ENCODE data around the gene UCK1. TPM values are rescaled to one million over a fixed set of nuclear protein-coding genes. Genes with fewer than 3 reads are reported as not detected.
"Not testable (repeated sequence)": the region's sequence is repeated elsewhere in the genome, so short reads cannot be mapped to it uniquely, and the experiment has no call there.

The UCK1 gene
- total and polyA plus RNA-seq, 10 of the 15 experiments (the other 5 are each of a cell fraction or from before 2014, with no cell fraction given) = 0.31 to 27.0 (median 18.7) TPM

DNA sequence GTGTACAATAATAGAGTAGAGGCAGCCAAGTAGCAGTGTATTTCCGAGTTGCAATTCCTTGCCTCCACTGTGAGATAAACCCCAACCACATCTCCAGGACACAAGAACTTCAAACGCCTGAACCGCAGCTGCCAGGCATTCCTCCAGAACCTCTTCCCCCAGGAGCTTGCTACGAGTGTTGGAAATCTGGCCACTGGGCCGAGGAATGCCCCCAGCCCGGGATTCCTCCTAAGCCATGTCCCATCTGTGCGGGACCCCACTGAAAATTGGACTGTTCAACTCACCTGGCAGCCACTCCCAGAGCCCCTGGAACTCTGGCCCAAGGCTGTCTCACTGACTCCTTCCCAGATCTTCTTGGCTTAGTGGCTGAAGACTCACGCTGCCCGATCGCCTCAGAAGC, 18.1 kb upstream of the UCK1 start:
- H2AFZ ChIP-seq (ENCODE audit: control insufficient read depth, low read depth, low read length); H3K79me2 ChIP-seq (ENCODE audit: control insufficient read depth, insufficient read depth, low read length); H3K9ac ChIP-seq (ENCODE audit: control insufficient read depth, insufficient read depth, low read length); CTCF ChIA-PET; H3K4me3 ChIP-seq; H3K4me2 ChIP-seq (ENCODE audit: control insufficient read depth, insufficient read depth); H3K36me3 ChIP-seq (ENCODE audit: control insufficient read depth in 2 of 2, insufficient read depth in 2 of 2, low read length in 1 of 2); DNase-seq (ENCODE audit: low read depth, low spot score); H3K27ac ChIP-seq (ENCODE audit: control insufficient read depth, insufficient read depth); in situ Hi-C loops (cut with MboI); H4K20me1 ChIP-seq (ENCODE audit: control insufficient read depth, insufficient read depth); ATAC-seq; FAIRE-seq; H3K4me1 ChIP-seq (ENCODE audit: control insufficient read depth, insufficient read depth, low read length); H3K27me3 ChIP-seq (replicated peaks in 1 of 2; ENCODE audit: control insufficient read depth in 2 of 2, insufficient read depth in 2 of 2, low read length in 1 of 2); intact Hi-C loops (cut with micrococcal nuclease; ENCODE audit: unreplicated experiment); RAD21 ChIA-PET (ENCODE audit: unreplicated experiment); SMC1A ChIA-PET (ENCODE audit: uncharacterized antibody, unreplicated experiment); H3K9me3 ChIP-seq (replicated peaks; ENCODE audit: control insufficient read depth, insufficient read depth, low read length); BruUV-seq (replicated peaks): not testable (repeated sequence)
- 35% methylated on average over 10 of the region's 10 CpGs for WGBS (ENCODE audit: insufficient coverage, insufficient replicate concordance, low lambda C conversion rate, missing lambda C conversion rate)
- POLR2A ChIA-PET = interaction anchor here (0.6 kb wide), 1 partner anchor 603 kb away, joined by 3 read pairs; no protein-coding TSS in a partner anchor

GRCh38 chr9:131546336-131547084, 15.4 kb upstream of the UCK1 start:
- ATAC-seq (no peak), FAIRE-seq (no peak), DNase-seq (ENCODE audit: low read depth, low spot score) (no peak)
- Histone ChIP-seq H3K27me3 (replicated peaks in 1 of 2; ENCODE audit: control insufficient read depth in 2 of 2, insufficient read depth in 2 of 2, low read length in 1 of 2) (peaks cover 0 to 2% of the 10 kb centered on the region in 2 experiments; a peak in 2 of 4 replicates), H3K36me3 (ENCODE audit: control insufficient read depth in 2 of 2, insufficient read depth in 2 of 2, low read length in 1 of 2) (no peaks in the 10 kb centered on the region), H3K4me1 (ENCODE audit: control insufficient read depth, insufficient read depth, low read length) (no peaks in the 10 kb centered on the region), H3K4me2 (ENCODE audit: control insufficient read depth, insufficient read depth) (no peak overlapping the region), H2AFZ (ENCODE audit: control insufficient read depth, low read depth, low read length) (no peak overlapping the region), H3K9ac (ENCODE audit: control insufficient read depth, insufficient read depth, low read length) (no peak overlapping the region), H3K4me3 (no peak overlapping the region), H3K9me3 (replicated peaks; ENCODE audit: control insufficient read depth, insufficient read depth, low read length) (peaks cover 15% of the 10 kb centered on the region), H3K79me2 (ENCODE audit: control insufficient read depth, insufficient read depth, low read length) (no peaks in the 10 kb centered on the region), H3K27ac (ENCODE audit: control insufficient read depth, insufficient read depth) (no peak overlapping the region), H4K20me1 (ENCODE audit: control insufficient read depth, insufficient read depth) (no peaks in the 10 kb centered on the region)
- no peak for TF ChIP-seq MXI1 (IDR thresholded peaks at IDR 0.05; ENCODE audit: low read depth, low read length)
- TF ChIP-seq PBX3 (IDR thresholded peaks at IDR 0.05; ENCODE audit: insufficient replicate concordance, low read depth, low read length) = no peak
- no peak for TF ChIP-seq CHD1 (IDR thresholded peaks at IDR 0.05; ENCODE audit: low read depth, low read length)
- in situ Hi-C loops (cut with MboI) = no loop called here
- WGBS (ENCODE audit: insufficient coverage, insufficient replicate concordance, low lambda C conversion rate, missing lambda C conversion rate) = 54% methylated on average over 23 of the region's 49 CpGs
- BruUV-seq (replicated peaks) = no TSS peak
- ChIA-PET CTCF (interaction anchor here (1.5 kb wide), 1 partner anchor 148 kb away, joined by 3 read pairs; no protein-coding TSS in a partner anchor), SMC1A (ENCODE audit: uncharacterized antibody, unreplicated experiment) (interaction anchor here (1.5 kb wide), 1 partner anchor 14 kb away, joined by 4 read pairs; no protein-coding TSS in a partner anchor), RAD21 (ENCODE audit: unreplicated experiment) (no interaction called here), POLR2A (interaction anchor here (0.6 kb wide), 1 partner anchor 163 kb away, joined by 7 read pairs; no protein-coding TSS in a partner anchor)
- intact Hi-C loops (cut with micrococcal nuclease; ENCODE audit: unreplicated experiment) = no loop called here
